Type B pancreatic cell (in vitro differentiated cells): Measurements from ENCODE around the gene INSIG2. TPM values are rescaled to one million over a fixed set of nuclear protein-coding genes. Genes with fewer than 3 reads are reported as not detected.

Experiments
- DNase-seq: peaks from one replicate; pipeline ENCODE4 v3.0.0; 2021; ENCODE audit warnings: mixed read lengths; ENCODE audit not compliant: unreplicated experiment; ENCODE audit errors: extremely low spot score
- H3K27ac Mint-ChIP-seq: 2 replicates; pipeline ENCODE4 v1.8.0; 2021; ENCODE audit warnings: mild to moderate bottlenecking, mixed read lengths
- H3K27me3 Mint-ChIP-seq: 2 replicates; pipeline ENCODE4 v1.8.0; 2021; ENCODE audit warnings: mixed read lengths
- H3K36me3 Mint-ChIP-seq: 2 replicates; pipeline ENCODE4 v1.8.0; 2021; ENCODE audit warnings: mixed read lengths
- H3K4me1 Mint-ChIP-seq: one replicate; pipeline ENCODE4 v1.8.0; 2021; ENCODE audit warnings: mixed read lengths; ENCODE audit not compliant: unreplicated experiment
- H3K4me3 Mint-ChIP-seq: 2 replicates; pipeline ENCODE4 v1.8.0; 2021; ENCODE audit warnings: mild to moderate bottlenecking, mixed read lengths
- H3K9me3 Mint-ChIP-seq: 2 replicates; pipeline ENCODE4 v1.8.0; 2021; ENCODE audit warnings: mixed read lengths
- CTCF ChIP-seq: fragments of 200-600 bp; sonication (generic); conservative IDR thresholded peaks from 2 replicates; pipeline ENCODE4 v1.5.0; 2021; ENCODE audit warnings: antibody characterized with exemption, mild to moderate bottlenecking
- long read RNA-seq: library from polyadenylated mRNA; unstranded; transcript quantifications from one replicate; pipeline ENCODE4 v2.0.0, GENCODE V29; 2020
- total RNA-seq: library from RNA; stranded (reverse); gene quantifications from 2 replicates; pipeline ENCODE4 v1.2.1, GENCODE V29; 2021; ENCODE audit warnings: low replicate concordance

INSIG2 gene
- total RNA-seq: 18.7 and 22.7 TPM in 2 replicates
- long read RNA-seq, transcript INSIG2-201 (6 exons, 2,590 nt): major isoform, 17 of 33 reads
- long read RNA-seq, partial matches to known transcripts: 6 of 33 reads
- long read RNA-seq, other reads (novel, unspliced or antisense): 8 of 33 reads

- peaks cover 9% of the 10 kb centered on the region for H3K27me3 Mint-ChIP-seq
- DNase-seq: peak; percentile 94
- peak within 1 kb of the TSS; percentile 97 for H3K4me3 Mint-ChIP-seq
- H3K36me3 Mint-ChIP-seq: no peaks in the 10 kb centered on the region
- H3K27ac Mint-ChIP-seq: peak within 1 kb of the TSS; percentile 11
- peaks cover 21% of the 10 kb centered on the region for H3K4me1 Mint-ChIP-seq
- no peak for TF ChIP-seq CTCF
- peaks cover 5% of the 10 kb centered on the region for H3K9me3 Mint-ChIP-seq
Measured at GRCh38 chr2:118088051-118089024, at the start of gene INSIG2. INSIG2 (plus strand) TSS chr2:118088471; CDS start chr2:118096557, 8,086 bp downstream.

GRCh38 chr2:118040891-118041290, 47.4 kb upstream of the INSIG2 start:
- TF ChIP-seq CTCF: no peak
- no peak overlapping the region for H3K4me3 Mint-ChIP-seq

GRCh38 chr2:118044103-118044716, 44.1 kb upstream of the INSIG2 start:
- Mint-ChIP-seq H3K4me1 (peaks cover 4% of the 10 kb centered on the region), H3K27me3 (peaks cover 79% of the 10 kb centered on the region), H3K36me3 (no peaks in the 10 kb centered on the region), H3K27ac (no peak overlapping the region), H3K9me3 (no peaks in the 10 kb centered on the region), H3K4me3 (no peak overlapping the region)
- no peak for TF ChIP-seq CTCF
- no peak for DNase-seq

More at GRCh38 chr2:118040891-118041290, 47.4 kb upstream of the INSIG2 start:
- DNase-seq: no peak
- H3K27ac Mint-ChIP-seq: no peak overlapping the region
- H3K36me3 Mint-ChIP-seq: no peaks in the 10 kb centered on the region
- H3K27me3 Mint-ChIP-seq: peaks cover 77% of the 10 kb centered on the region
- peaks cover 5% of the 10 kb centered on the region for H3K9me3 Mint-ChIP-seq
- no peaks in the 10 kb centered on the region for H3K4me1 Mint-ChIP-seq

GRCh38 chr2:118044854-118045253, 43.4 kb upstream of the INSIG2 start:
- peaks cover 4% of the 10 kb centered on the region for H3K4me1 Mint-ChIP-seq
- no peak overlapping the region for H3K4me3 Mint-ChIP-seq
- no peaks in the 10 kb centered on the region for H3K9me3 Mint-ChIP-seq
- peaks cover 78% of the 10 kb centered on the region for H3K27me3 Mint-ChIP-seq
- TF ChIP-seq CTCF: no peak
- DNase-seq: no peak
- H3K27ac Mint-ChIP-seq: no peak overlapping the region
- H3K36me3 Mint-ChIP-seq: no peaks in the 10 kb centered on the region

- Mint-ChIP-seq H3K4me1 (peaks cover 4% of the 10 kb centered on the region), H3K36me3 (no peaks in the 10 kb centered on the region), H3K27ac (no peak overlapping the region), H3K27me3 (peaks cover 80% of the 10 kb centered on the region), H3K9me3 (no peaks in the 10 kb centered on the region), H3K4me3 (no peak overlapping the region)
- TF ChIP-seq CTCF: no peak
- DNase-seq: no peak
Measured at GRCh38 chr2:118045286-118045685, 43.0 kb upstream of the INSIG2 start.
